ENCODE data around the gene DENND6B. TPM values are rescaled to one million over a fixed set of nuclear protein-coding genes. Genes with fewer than 3 reads are reported as not detected.

The DENND6B gene
- total RNA-seq, 1 experiment from 2014 or later = 2.5 TPM

DNA sequence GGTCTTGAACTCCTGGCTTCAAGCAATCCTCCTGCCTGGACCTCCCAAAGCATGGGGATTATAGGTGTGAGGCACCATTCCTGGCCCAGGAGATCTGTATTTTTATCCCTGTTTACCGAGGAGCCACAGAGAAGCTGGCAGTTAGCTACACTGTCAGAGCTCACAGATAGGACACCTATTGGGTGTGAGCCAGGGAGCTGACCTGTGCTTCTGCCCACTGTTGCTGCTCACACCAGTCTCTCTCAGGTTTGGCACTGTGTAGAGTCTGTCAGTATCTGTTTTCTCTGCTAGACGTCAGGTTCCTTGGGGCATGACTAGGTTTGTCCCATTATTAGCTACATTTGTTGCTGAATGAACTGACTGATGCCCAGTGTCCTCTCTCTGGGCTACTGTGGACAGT is 33.8 kb upstream of the DENND6B start:
- CTCF ChIA-PET = interaction anchor here (0.9 to 1.3 kb wide), 3 partner anchors 33 to 202 kb away, joined by 3 read pairs; partner anchors contain the start of gene SYCE3
- H3K36me3 Mint-ChIP-seq = peaks cover 17% of the 10 kb centered on the region; the same call in 1 of the 2 replicates
- H3K27me3 Mint-ChIP-seq (ENCODE audit: low read depth) = no peaks in the 10 kb centered on the region
- no peak overlapping the region for H3K27ac Mint-ChIP-seq
- H3K4me1 Mint-ChIP-seq = no peaks in the 10 kb centered on the region
- H3K4me3 Mint-ChIP-seq = no peak overlapping the region
- POLR2A ChIA-PET = no interaction called here
- no peaks in the 10 kb centered on the region for H3K9me3 Mint-ChIP-seq
- no peak for TF ChIP-seq NFE2L1 (CRISPR knock-in tag; IDR thresholded peaks at IDR 0.05)
- TF ChIP-seq, protein P1, sequence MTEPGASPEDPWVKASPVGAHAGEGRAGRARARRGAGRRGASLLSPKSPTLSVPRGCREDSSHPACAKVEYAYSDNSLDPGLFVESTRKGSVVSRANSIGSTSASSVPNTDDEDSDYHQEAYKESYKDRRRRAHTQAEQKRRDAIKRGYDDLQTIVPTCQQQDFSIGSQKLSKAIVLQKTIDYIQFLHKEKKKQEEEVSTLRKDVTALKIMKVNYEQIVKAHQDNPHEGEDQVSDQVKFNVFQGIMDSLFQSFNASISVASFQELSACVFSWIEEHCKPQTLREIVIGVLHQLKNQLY (CRISPR knock-in tag; IDR thresholded peaks at IDR 0.05) = no peak
- ATAC-seq = no peak
- DNase-seq (ENCODE audit: low spot score) = no peak

DNA sequence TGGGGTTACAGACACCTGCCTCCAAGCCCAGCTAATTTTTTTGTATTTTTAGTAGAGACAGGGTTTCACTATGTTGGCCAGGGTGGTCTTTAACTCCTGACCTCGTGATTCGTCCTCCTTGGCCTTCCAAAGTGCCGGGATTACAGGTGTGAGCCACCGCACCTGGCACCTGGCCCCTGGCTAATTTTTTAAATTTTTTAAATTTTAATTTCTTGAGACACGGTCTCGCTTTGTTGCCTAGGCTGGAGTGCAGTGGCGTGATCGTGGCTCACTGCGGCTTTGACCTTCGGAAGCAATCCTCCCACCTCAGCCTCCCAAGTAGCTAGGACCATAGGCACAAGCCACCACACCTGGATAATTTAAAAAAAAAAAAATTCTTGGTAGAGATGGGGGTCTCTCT is 30.9 kb upstream of the DENND6B start:
- Mint-ChIP-seq H3K4me1 (no peaks in the 10 kb centered on the region), H3K9me3 (no peaks in the 10 kb centered on the region), H3K36me3 (peaks cover 12% of the 10 kb centered on the region; the same call in 1 of the 2 replicates), H3K4me3 (no peak overlapping the region), H3K27ac (no peak overlapping the region), H3K27me3 (ENCODE audit: low read depth) (no peaks in the 10 kb centered on the region)
- CTCF ChIA-PET = no interaction called here
- ATAC-seq = no peak
- DNase-seq (ENCODE audit: low spot score) = no peak
- POLR2A ChIA-PET = no interaction called here
- TF ChIP-seq ZNF416 (CRISPR knock-in tag; IDR thresholded peaks at IDR 0.05) (no peak), ZNF121 (CRISPR knock-in tag; IDR thresholded peaks at IDR 0.05) (no peak), SP1 (CRISPR knock-in tag; conservative IDR thresholded peaks at IDR 0.05) (no peak), IRF2 (CRISPR knock-in tag; IDR thresholded peaks at IDR 0.05; ENCODE audit: borderline replicate concordance, low read depth) (no peak), NFATC4 (CRISPR knock-in tag; IDR thresholded peaks at IDR 0.05) (no peak), HMGA2 (CRISPR knock-in tag; IDR thresholded peaks at IDR 0.05) (no peak), GABPB1 (CRISPR knock-in tag; IDR thresholded peaks at IDR 0.05) (no peak), TEAD4 (CRISPR knock-in tag; IDR thresholded peaks at IDR 0.05) (no peak)
- TF ChIP-seq, protein P2, sequence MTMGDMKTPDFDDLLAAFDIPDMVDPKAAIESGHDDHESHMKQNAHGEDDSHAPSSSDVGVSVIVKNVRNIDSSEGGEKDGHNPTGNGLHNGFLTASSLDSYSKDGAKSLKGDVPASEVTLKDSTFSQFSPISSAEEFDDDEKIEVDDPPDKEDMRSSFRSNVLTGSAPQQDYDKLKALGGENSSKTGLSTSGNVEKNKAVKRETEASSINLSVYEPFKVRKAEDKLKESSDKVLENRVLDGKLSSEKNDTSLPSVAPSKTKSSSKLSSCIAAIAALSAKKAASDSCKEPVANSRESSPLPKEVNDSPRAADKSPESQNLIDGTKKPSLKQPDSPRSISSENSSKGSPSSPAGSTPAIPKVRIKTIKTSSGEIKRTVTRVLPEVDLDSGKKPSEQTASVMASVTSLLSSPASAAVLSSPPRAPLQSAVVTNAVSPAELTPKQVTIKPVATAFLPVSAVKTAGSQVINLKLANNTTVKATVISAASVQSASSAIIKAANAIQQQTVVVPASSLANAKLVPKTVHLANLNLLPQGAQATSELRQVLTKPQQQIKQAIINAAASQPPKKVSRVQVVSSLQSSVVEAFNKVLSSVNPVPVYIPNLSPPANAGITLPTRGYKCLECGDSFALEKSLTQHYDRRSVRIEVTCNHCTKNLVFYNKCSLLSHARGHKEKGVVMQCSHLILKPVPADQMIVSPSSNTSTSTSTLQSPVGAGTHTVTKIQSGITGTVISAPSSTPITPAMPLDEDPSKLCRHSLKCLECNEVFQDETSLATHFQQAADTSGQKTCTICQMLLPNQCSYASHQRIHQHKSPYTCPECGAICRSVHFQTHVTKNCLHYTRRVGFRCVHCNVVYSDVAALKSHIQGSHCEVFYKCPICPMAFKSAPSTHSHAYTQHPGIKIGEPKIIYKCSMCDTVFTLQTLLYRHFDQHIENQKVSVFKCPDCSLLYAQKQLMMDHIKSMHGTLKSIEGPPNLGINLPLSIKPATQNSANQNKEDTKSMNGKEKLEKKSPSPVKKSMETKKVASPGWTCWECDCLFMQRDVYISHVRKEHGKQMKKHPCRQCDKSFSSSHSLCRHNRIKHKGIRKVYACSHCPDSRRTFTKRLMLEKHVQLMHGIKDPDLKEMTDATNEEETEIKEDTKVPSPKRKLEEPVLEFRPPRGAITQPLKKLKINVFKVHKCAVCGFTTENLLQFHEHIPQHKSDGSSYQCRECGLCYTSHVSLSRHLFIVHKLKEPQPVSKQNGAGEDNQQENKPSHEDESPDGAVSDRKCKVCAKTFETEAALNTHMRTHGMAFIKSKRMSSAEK (CRISPR knock-in tag; IDR thresholded peaks at IDR 0.05; ENCODE audit: borderline replicate concordance) = no peak
- TF ChIP-seq, protein P3, sequence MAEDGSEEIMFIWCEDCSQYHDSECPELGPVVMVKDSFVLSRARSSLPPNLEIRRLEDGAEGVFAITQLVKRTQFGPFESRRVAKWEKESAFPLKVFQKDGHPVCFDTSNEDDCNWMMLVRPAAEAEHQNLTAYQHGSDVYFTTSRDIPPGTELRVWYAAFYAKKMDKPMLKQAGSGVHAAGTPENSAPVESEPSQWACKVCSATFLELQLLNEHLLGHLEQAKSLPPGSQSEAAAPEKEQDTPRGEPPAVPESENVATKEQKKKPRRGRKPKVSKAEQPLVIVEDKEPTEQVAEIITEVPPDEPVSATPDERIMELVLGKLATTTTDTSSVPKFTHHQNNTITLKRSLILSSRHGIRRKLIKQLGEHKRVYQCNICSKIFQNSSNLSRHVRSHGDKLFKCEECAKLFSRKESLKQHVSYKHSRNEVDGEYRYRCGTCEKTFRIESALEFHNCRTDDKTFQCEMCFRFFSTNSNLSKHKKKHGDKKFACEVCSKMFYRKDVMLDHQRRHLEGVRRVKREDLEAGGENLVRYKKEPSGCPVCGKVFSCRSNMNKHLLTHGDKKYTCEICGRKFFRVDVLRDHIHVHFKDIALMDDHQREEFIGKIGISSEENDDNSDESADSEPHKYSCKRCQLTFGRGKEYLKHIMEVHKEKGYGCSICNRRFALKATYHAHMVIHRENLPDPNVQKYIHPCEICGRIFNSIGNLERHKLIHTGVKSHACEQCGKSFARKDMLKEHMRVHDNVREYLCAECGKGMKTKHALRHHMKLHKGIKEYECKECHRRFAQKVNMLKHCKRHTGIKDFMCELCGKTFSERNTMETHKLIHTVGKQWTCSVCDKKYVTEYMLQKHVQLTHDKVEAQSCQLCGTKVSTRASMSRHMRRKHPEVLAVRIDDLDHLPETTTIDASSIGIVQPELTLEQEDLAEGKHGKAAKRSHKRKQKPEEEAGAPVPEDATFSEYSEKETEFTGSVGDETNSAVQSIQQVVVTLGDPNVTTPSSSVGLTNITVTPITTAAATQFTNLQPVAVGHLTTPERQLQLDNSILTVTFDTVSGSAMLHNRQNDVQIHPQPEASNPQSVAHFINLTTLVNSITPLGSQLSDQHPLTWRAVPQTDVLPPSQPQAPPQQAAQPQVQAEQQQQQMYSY (CRISPR knock-in tag; IDR thresholded peaks at IDR 0.05) = no peak

DNA sequence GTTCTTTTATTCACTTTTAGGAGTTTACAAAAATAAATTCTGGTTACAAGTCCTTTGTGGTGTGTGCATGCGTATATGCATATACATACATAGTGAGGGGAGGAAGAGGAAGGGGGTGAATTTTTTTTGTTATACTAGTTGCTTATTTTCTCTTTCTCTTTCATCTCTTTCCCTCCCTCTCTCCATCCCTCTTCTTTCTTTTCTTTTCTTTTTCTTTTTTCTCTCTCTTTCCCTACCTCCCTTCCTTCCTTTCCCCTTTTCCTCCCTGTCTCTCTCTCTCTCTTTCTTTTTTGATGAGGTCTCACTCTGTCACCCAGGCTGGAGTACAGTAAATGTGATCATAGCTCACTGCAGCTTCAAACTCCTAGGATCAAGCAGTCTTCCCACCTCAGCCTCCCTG is 30.4 kb upstream of the DENND6B start:
- Mint-ChIP-seq H3K4me3 (no peak overlapping the region), H3K4me1 (no peaks in the 10 kb centered on the region), H3K27ac (no peak overlapping the region), H3K36me3 (peaks cover 12% of the 10 kb centered on the region; the same call in 1 of the 2 replicates), H3K27me3 (ENCODE audit: low read depth) (no peaks in the 10 kb centered on the region), H3K9me3 (no peaks in the 10 kb centered on the region)
- no peak for DNase-seq (ENCODE audit: low spot score)
- ATAC-seq = no peak
- CTCF ChIA-PET = no interaction called here
- POLR2A ChIA-PET = no interaction called here
- TF ChIP-seq ZNF263 (CRISPR knock-in tag; IDR thresholded peaks at IDR 0.05; ENCODE audit: low read depth) = no peak
- TF ChIP-seq NR3C1 (CRISPR knock-in tag; conservative IDR thresholded peaks at IDR 0.05; ENCODE audit: low read depth) = no peak
- TF ChIP-seq GRHL2 (CRISPR knock-in tag; IDR thresholded peaks at IDR 0.05; ENCODE audit: insufficient replicate concordance, severe bottlenecking) = no peak
- TF ChIP-seq MYBL2 (CRISPR knock-in tag; IDR thresholded peaks at IDR 0.05) = no peak
- TF ChIP-seq, protein P4, sequence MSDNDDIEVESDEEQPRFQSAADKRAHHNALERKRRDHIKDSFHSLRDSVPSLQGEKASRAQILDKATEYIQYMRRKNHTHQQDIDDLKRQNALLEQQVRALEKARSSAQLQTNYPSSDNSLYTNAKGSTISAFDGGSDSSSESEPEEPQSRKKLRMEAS (CRISPR knock-in tag; IDR thresholded peaks at IDR 0.05) = no peak
- no peak for TF ChIP-seq FOXP1 (CRISPR knock-in tag; IDR thresholded peaks at IDR 0.05; ENCODE audit: borderline replicate concordance)
- TF ChIP-seq, protein P5, sequence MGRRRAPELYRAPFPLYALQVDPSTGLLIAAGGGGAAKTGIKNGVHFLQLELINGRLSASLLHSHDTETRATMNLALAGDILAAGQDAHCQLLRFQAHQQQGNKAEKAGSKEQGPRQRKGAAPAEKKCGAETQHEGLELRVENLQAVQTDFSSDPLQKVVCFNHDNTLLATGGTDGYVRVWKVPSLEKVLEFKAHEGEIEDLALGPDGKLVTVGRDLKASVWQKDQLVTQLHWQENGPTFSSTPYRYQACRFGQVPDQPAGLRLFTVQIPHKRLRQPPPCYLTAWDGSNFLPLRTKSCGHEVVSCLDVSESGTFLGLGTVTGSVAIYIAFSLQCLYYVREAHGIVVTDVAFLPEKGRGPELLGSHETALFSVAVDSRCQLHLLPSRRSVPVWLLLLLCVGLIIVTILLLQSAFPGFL (CRISPR knock-in tag; IDR thresholded peaks at IDR 0.05; ENCODE audit: borderline replicate concordance) = no peak
- no peak for TF ChIP-seq ZNF232 (CRISPR knock-in tag; IDR thresholded peaks at IDR 0.05)
- TF ChIP-seq MXD4 (CRISPR knock-in tag; IDR thresholded peaks at IDR 0.05; ENCODE audit: borderline replicate concordance) = no peak

Data from WTC11 (cell line).